Heart left ventricle (tissue), 13 donors: ENCODE data around the gene KANK3.

ENCODE experiments used
- CTCF ChIP-seq, 12 donors: fragments of 200-600 bp; sonication (generic) in 4 of 12; IDR thresholded peaks; one replicate each; pipeline versions ENCODE4 v1.5.0 to v1.8.0; 2018 to 2022; ENCODE audit warnings: antibody characterized with exemption in 12 of 12, mild to moderate bottlenecking in 5 of 12
- POLR2A ChIP-seq, 2 donors: fragments of 450-650 bp; IDR thresholded peaks; one replicate each; pipeline ENCODE4 v1.6.1; 2017; ENCODE audit warnings: antibody characterized with exemption in 2 of 2, mild to moderate bottlenecking in 2 of 2, moderate library complexity in 2 of 2
- donor health status: ischemic (EF 13 %, LVEDD 7.1; RV severe dilation, severe dysfunction).
- donor health status: DM: no; HTN: yes; CAD: no.
- donor health status: DM: no; HTN: no; CAD: no.
- donor health status: ischemic (EF 25% LVEDD 6.9; RV normal size, moderate dysfunction).
- donor health status: ischemic (EF 25% LVEDD 5.7; RV mildly dilated, moderate dysfunction).
- donor health status: ischemic (EF 35%, LVEDD 5.7; RV mildly dilated, moderate dysfunction).
- donor health status: nonischemic (EF 11% LVEDD 7.7; RV severe dilation, severe dysfunction).
- donor health status: DM: yes; HTN: yes; CAD: no.
- donor health status: PGD.
- donor health status: ischemic (EF 29% LVEDD 5.4; RV normal size, mild dysfunction).
- donor health status: nonischemic (EF 23%, LVEDD 6.1; RV moderate dilation, normal function).

GRCh38 chr19:8342684-8343482 lies at the start of gene KANK3:
- TF ChIP-seq CTCF (IDR thresholded peaks at IDR 0.05) (peak in 1 of 12 donors; percentile 10), POLR2A (IDR thresholded peaks at IDR 0.05) (peak in 1 of 2 donors; percentile 95)
